ENCODE results near the gene TRIM47.
A peak's percentile ranks its signal among the peaks of the same experiment; 100 is the strongest.
"Not testable (repeated sequence)": the region's sequence is repeated elsewhere in the genome, so short reads cannot be mapped to it uniquely, and the experiment has no call there.

The TRIM47 gene

GRCh38 chr17:75865404-75866188 is 12.8 kb downstream of the TRIM47 start:
- DNase-seq: not testable (repeated sequence)

- DNase-seq: not testable (repeated sequence)
Measured at GRCh38 chr17:75864887-75865286, 13.5 kb downstream of the TRIM47 start.

GRCh38 chr17:75864448-75864871 is 13.9 kb downstream of the TRIM47 start:
- DNase-seq: no peak

GRCh38 chr17:75861927-75862317 is 16.5 kb downstream of the TRIM47 start:
- no peak for DNase-seq

GRCh38 chr17:75859358-75859757 is 19.0 kb downstream of the TRIM47 start:
- DNase-seq: not testable (repeated sequence)

GRCh38 chr17:75856062-75856756 is 22.2 kb downstream of the TRIM47 start:
- DNase-seq: no peak

GRCh38 chr17:75855310-75856061 is 22.9 kb downstream of the TRIM47 start, which contains the start of gene WBP2:
WBP2 (minus strand) TSS chr17:75855335; CDS start chr17:75855297, 38 bp downstream.
- DNase-seq: peak; percentile 100

- DNase-seq: no peak
Measured at GRCh38 chr17:75854881-75855309, 23.5 kb downstream of the TRIM47 start.

- no peak for DNase-seq
Measured at GRCh38 chr17:75854101-75854748, 24.2 kb downstream of the TRIM47 start.

- no peak for DNase-seq
Measured at GRCh38 chr17:75853433-75853832, 24.9 kb downstream of the TRIM47 start.

- not testable (repeated sequence) for DNase-seq
Measured at GRCh38 chr17:75851693-75851991, 26.7 kb downstream of the TRIM47 start.

- DNase-seq: no peak
Measured at GRCh38 chr17:75850928-75851692, 27.3 kb downstream of the TRIM47 start.

- no peak for DNase-seq
Measured at GRCh38 chr17:75849724-75850123, 28.7 kb downstream of the TRIM47 start.

GRCh38 chr17:75849279-75849646 is 29.1 kb downstream of the TRIM47 start:
- no peak for DNase-seq

GRCh38 chr17:75848523-75849278 is 29.7 kb downstream of the TRIM47 start:
- peak; percentile 68 for DNase-seq

GRCh38 chr17:75847614-75848522 is 30.5 kb downstream of the TRIM47 start:
- DNase-seq: no peak

- no peak for DNase-seq
Measured at GRCh38 chr17:75846692-75847613, 31.4 kb downstream of the TRIM47 start.

- no peak for DNase-seq
Measured at GRCh38 chr17:75845933-75846691, 32.3 kb downstream of the TRIM47 start.

Measured in NCI-H1436 (cell line).